Common myeloid progenitor, CD34-positive (primary cell): ENCODE results near the gene SLC38A4.

Experiments used
- CTCF ChIA-PET: fragments of 350-600 bp; sonication (Branson Sonifier 250); formaldehyde crosslinking; loops from one replicate; lab custom pipeline; 2021; ENCODE audit warnings: antibody characterized with exemption; lab: Charles Lee
- POLR2A ChIA-PET: fragments of 350-600 bp; sonication (Branson Sonifier 250); formaldehyde crosslinking; loops from one replicate; lab custom pipeline; 2021; ENCODE audit warnings: antibody characterized with exemption; lab: Charles Lee
- DNase-seq, 3 donors: peaks; one replicate each; pipeline versions ENCODE4 v3.0.0 to v3.0.0-alpha.2; 2013
- H3K27ac ChIP-seq, 2 experiments: 1 replicate in 1 of 2; 2 replicates in 1 of 2; pipeline ENCODE4 v1.7.0; 2013; ENCODE audit warnings: inconsistent platforms in 2 of 2, low read length in 2 of 2, mild to moderate bottlenecking in 2 of 2, low read depth in 1 of 2, moderate library complexity in 1 of 2; ENCODE audit not compliant: severe bottlenecking in 2 of 2, insufficient read depth in 1 of 2, poor library complexity in 1 of 2
- H3K27me3 ChIP-seq, 5 experiments: replicated peaks in 2 of 5; 1 replicate in 3 of 5; 2 replicates in 2 of 5; pipeline versions ENCODE4 v1.6.1 to v1.7.0; 2013; ENCODE audit warnings: low read length in 4 of 5, mild to moderate bottlenecking in 2 of 5, moderate library complexity in 2 of 5, inconsistent platforms in 1 of 5; ENCODE audit not compliant: insufficient read depth in 5 of 5, control insufficient read depth in 4 of 5
- H3K36me3 ChIP-seq, 4 experiments: 1 replicate in 2 of 4; 2 replicates in 2 of 4; pipeline versions ENCODE4 v1.6.1 to v1.7.0; 2013; ENCODE audit warnings: low read length in 3 of 4, control low read depth in 1 of 4, mild to moderate bottlenecking in 1 of 4; ENCODE audit not compliant: control insufficient read depth in 4 of 4, insufficient read depth in 4 of 4
- H3K4me1 ChIP-seq, 4 experiments: 1 replicate in 3 of 4; 2 replicates in 1 of 4; pipeline versions ENCODE4 v1.6.1 to v1.7.1; 2013; ENCODE audit warnings: low read length in 3 of 4, mild to moderate bottlenecking in 3 of 4, control low read depth in 1 of 4, inconsistent platforms in 1 of 4, moderate library complexity in 1 of 4; ENCODE audit not compliant: control insufficient read depth in 4 of 4, insufficient read depth in 4 of 4; ENCODE audit errors: control extremely low read depth in 1 of 4
- H3K4me3 ChIP-seq, 7 experiments: 1 replicate in 4 of 7; 2 replicates in 3 of 7; pipeline versions ENCODE4 v1.5.1 to v1.7.0; 2013; ENCODE audit warnings: mild to moderate bottlenecking in 7 of 7, low read length in 6 of 7, moderate library complexity in 6 of 7, inconsistent platforms in 2 of 7, low read depth in 2 of 7, control low read depth in 1 of 7; ENCODE audit not compliant: insufficient read depth in 4 of 7, control insufficient read depth in 1 of 7; ENCODE audit errors: extremely low read depth in 1 of 7
- H3K9me3 ChIP-seq, 5 experiments: 1 replicate in 4 of 5; 2 replicates in 1 of 5; pipeline versions ENCODE4 v1.6.1 to v1.7.1; 2013; ENCODE audit warnings: low read length in 4 of 5, mild to moderate bottlenecking in 2 of 5, inconsistent platforms in 1 of 5, low read depth in 1 of 5, moderate library complexity in 1 of 5; ENCODE audit not compliant: control insufficient read depth in 4 of 5, insufficient read depth in 2 of 5; ENCODE audit errors: control extremely low read depth in 1 of 5
- WGBS: methylation state at CpG from one replicate; pipeline ENCODE4 v1.1.5; 2013; ENCODE audit not compliant: insufficient coverage; 5-methylcytosine and 5-hydroxymethylcytosine counted together

Gene SLC38A4

DNA sequence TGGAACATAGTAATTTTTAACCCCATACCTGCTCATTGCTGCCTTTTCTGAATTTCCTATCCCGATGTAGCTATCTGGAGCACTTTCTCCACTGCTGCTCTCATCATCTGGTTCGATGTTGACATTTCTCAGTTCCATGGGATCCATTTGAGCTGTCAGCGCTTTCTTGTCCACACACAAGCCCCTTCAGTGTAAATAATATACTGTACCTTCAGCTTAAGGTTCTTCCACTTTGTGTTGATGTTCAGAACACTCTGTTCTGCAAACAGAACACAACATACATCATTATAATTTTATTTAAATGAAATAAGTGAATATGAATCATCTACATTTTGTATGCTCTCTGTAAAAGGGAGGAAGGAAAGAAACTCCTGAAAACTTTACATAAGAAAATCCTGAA, 32.9 kb downstream of the SLC38A4 start:
- Histone ChIP-seq H3K9me3 (peaks cover 0 to 2% (median 0%) of the 10 kb centered on the region in 5 experiments), H3K27me3 (no peaks in the 10 kb centered on the region), H3K4me1 (no peaks in the 10 kb centered on the region), H3K36me3 (no peaks in the 10 kb centered on the region), H3K4me3 (no peak overlapping the region), H3K27ac (no peak overlapping the region)
- POLR2A ChIA-PET = no interaction called here
- WGBS = 94% methylated on average over 2 of the region's 3 CpGs
- no peak for DNase-seq
- CTCF ChIA-PET = no interaction called here

DNA sequence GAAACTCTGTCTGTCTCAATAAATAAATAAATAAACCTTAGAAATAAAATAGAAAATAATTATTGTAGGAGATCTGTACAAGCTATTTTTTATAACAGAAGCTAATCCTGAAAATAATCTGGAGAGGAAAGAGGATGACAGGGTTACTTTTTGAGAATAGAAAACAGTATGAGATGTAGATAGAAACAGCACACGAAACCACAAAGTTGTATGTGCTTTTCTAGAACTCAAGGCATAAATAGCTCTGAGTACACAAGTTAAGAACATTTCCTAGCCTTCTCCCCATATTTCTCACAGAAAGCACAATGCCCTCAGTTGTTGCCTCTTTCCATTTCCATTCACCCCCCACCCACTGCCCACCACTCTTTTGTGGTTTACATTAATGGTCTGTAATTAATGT, 35.7 kb downstream of the SLC38A4 start:
- Histone ChIP-seq H3K4me1 (no peaks in the 10 kb centered on the region), H3K4me3 (no peak overlapping the region), H3K36me3 (no peaks in the 10 kb centered on the region), H3K27me3 (no peaks in the 10 kb centered on the region), H3K9me3 (no peaks in the 10 kb centered on the region), H3K27ac (no peak overlapping the region)
- ChIA-PET POLR2A (no interaction called here), CTCF (no interaction called here)
- no peak for DNase-seq
- WGBS = 100% methylated on average over 1 of the region's 1 CpG

DNA sequence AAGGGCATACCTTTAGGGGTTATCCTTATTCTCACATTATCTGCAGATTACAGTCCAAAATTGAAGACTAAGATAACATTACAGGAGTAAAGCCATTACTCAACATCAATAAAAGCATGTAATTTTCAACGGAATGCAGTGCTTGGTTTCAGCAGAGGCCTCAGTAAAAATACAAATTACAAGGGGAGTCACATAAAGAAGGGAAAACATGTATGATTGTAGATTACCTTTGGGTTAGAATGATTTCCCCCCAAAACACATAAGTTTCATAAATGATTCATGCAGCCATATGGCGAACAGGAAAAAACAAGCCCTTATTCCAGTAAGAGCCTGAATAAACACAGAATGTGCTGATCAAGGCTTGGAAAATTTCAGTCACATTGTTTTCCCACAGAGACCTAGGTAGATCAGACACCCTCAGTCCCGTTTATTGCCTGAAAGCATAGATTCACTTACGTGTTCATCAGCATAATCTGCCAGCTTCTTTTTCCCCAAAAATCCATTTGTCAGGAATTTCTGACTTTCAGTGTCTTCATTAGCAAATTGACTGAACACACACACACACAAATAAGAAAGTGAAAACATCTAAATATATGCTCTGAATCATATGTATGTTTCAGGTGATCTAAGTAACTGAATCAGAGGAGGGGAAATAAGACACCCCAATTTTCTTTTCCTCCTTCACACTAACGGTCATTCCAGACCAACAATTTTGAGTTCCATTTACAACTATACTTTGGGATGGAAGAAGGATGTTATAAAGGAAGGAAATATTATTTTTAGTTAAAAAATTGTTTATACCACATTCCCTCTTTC, 37.5 kb downstream of the SLC38A4 start:
- no peak for DNase-seq
- no peaks in the 10 kb centered on the region for H3K9me3 ChIP-seq
- 97% methylated on average over 3 of the region's 5 CpGs for WGBS
- CTCF ChIA-PET = no interaction called here
- H3K27me3 ChIP-seq = no peaks in the 10 kb centered on the region
- no peak overlapping the region for H3K4me3 ChIP-seq
- H3K36me3 ChIP-seq = no peaks in the 10 kb centered on the region
- H3K27ac ChIP-seq = no peak overlapping the region
- H3K4me1 ChIP-seq = no peaks in the 10 kb centered on the region
- POLR2A ChIA-PET = no interaction called here

DNA sequence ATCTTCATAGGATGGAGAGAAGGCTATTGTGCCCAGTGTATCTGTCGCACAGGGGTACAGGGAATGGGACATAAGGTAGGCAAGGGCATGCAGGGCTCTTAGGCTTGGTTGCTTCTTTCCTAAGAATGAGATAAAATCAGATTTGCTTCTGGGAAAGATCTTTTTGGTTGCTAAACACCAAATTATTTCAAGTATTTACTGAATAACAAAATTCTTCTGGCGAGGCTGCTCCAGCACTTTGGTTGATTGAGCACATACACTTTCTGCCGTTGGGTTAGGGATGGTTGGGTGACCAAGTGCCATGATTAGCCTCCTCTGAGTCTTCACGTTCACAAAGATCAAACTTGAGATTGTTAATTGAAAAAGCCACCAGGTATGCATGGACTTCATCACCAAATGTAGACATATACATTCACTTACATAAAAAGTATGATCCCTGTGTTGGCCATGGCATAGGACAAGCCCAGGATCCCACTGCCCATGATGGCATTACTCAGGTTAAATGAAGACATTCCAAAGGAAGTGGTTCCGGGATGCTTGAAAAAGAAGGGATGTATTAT, 38.2 kb downstream of the SLC38A4 start:
- ChIA-PET CTCF (no interaction called here), POLR2A (no interaction called here)
- Histone ChIP-seq H3K4me1 (no peaks in the 10 kb centered on the region), H3K27me3 (no peaks in the 10 kb centered on the region), H3K4me3 (no peak overlapping the region), H3K36me3 (no peaks in the 10 kb centered on the region), H3K9me3 (no peaks in the 10 kb centered on the region), H3K27ac (no peak overlapping the region)
- 100% methylated on average over 2 of the region's 5 CpGs for WGBS
- DNase-seq = no peak

DNA sequence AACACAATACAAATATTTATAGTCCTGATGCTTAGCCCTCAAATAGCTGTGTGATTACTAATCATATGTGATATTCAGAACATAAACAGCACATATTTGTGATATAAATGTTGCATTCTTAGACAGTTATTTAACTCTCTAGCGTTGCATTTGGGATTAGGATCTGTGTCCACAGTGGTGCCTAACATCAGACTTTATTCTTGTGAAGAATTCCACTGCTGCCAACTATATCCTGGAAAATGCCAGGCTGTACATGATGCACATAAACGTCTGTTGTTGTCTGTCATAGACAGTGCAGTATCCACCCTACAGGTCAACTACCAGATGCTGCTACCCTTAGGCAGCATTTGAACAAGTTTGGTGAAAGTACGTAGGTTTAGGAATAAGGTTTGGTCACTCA, 39.0 kb downstream of the SLC38A4 start:
- ChIA-PET CTCF (no interaction called here), POLR2A (no interaction called here)
- no peaks in the 10 kb centered on the region for H3K4me1 ChIP-seq
- H3K36me3 ChIP-seq = no peaks in the 10 kb centered on the region
- 96% methylated on average over 3 of the region's 3 CpGs for WGBS
- DNase-seq = no peak
- no peak overlapping the region for H3K4me3 ChIP-seq
- H3K27me3 ChIP-seq = no peaks in the 10 kb centered on the region
- H3K9me3 ChIP-seq = no peaks in the 10 kb centered on the region
- no peak overlapping the region for H3K27ac ChIP-seq

DNA sequence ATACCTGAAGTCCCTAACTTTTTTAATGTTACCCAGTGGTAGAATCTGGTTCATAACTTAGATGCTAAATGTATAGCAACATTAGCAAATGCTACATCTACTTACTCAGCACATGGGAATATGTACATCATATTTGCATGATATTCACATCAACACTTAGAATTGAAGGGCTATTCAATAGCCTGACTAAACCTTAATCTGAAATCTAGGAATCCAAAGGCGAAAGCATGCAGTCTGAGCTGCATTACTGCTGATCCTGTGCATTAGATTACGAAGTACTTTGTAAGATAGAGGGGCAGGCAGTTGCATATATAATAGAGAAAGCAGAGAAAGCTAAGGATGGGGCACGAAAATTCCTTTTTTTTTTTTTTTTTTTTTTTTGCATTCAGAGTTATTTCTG, 40.4 kb downstream of the SLC38A4 start:
- no peaks in the 10 kb centered on the region for H3K9me3 ChIP-seq
- no peaks in the 10 kb centered on the region for H3K27me3 ChIP-seq
- no peak overlapping the region for H3K4me3 ChIP-seq
- H3K4me1 ChIP-seq = no peaks in the 10 kb centered on the region
- H3K36me3 ChIP-seq = no peaks in the 10 kb centered on the region
- DNase-seq = no peak
- ChIA-PET POLR2A (no interaction called here), CTCF (interaction anchor here (0.6 kb wide), 1 partner anchor 201 kb away, joined by 3 read pairs; no protein-coding TSS in a partner anchor)
- H3K27ac ChIP-seq = no peak overlapping the region
- 94% methylated on average over 2 of the region's 3 CpGs for WGBS

DNA sequence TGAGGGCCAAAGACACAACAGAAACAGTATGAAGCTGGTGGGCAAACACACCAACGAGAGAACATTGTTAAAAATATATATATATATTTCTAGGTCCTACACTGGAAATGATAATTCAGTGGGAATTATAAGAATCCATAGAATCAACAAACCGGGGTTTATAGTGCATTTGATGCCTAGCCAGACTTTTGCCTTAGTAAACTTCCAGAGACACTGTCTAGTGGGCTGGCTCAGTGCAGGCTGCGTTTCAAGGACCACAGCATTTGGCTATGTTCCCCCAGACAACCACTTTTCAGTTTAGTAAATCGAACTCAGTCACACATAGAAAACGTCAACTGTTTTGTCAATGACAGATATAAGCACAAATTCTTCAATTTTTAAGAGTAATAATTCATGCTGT, 41.9 kb downstream of the SLC38A4 start:
- no peak overlapping the region for H3K27ac ChIP-seq
- whole genome bisulfite sequencing = 100% methylated on average over 2 of the region's 5 CpGs
- H3K4me3 ChIP-seq = no peak overlapping the region
- POLR2A ChIA-PET = no interaction called here
- CTCF ChIA-PET = no interaction called here
- no peak for DNase-seq
- H3K4me1 ChIP-seq = no peaks in the 10 kb centered on the region
- no peaks in the 10 kb centered on the region for H3K27me3 ChIP-seq
- H3K9me3 ChIP-seq = no peaks in the 10 kb centered on the region
- H3K36me3 ChIP-seq = no peaks in the 10 kb centered on the region
